ENCODE measurements around the gene LRMDA. TPM values are rescaled to one million over a fixed set of nuclear protein-coding genes. Genes with fewer than 3 reads are reported as not detected.
A peak's percentile ranks its signal among the peaks of the same experiment; 100 is the strongest.

The LRMDA gene
- total RNA-seq, 1 donor from 2014 or later: 1.8 TPM

GRCh38 chr10:76297780-76298281 is 866.4 kb downstream of the LRMDA start:
- no peak for ATAC-seq

DNA sequence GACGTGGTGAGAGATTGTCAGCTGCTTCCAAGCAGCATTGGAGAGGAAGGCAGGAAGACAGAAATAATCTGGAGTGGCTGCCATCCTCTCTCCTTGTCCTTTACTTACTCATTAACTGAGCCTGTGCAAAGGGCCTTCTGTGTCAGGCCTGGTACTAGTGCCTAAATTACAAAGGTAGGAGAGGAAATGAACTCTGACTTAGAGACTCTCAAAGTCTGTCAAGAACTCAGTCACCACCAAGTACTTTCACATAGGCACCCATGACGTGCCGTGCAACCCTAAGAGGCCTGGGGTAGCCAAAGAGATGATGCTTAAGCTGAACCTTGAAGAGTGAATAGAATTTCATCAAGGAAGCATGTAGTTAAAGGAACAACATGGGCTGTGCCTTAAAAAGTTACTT is 866.9 kb downstream of the LRMDA start:
- ATAC-seq: no peak

GRCh38 chr10:76299501-76299900 is 868.1 kb downstream of the LRMDA start:
- no peak for ATAC-seq

DNA sequence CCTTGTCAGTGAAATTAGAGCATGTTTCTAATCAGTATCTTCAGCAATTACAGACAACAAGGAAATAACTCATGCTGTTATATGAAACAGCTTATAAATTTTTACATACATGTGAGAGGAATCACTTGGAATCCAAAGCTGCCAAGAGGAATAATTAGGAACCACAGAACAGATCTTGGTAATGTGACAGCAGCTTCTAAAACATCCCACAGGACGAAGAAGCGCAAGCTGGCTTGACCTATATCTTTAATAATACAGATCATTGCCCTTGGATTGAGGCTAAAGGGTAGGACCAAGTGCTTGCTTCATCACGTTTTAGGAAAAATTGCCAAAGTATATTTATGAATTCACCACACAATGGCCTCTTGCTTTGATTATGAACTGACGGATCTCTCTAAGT is 869.8 kb downstream of the LRMDA start:
- ATAC-seq: no peak

DNA sequence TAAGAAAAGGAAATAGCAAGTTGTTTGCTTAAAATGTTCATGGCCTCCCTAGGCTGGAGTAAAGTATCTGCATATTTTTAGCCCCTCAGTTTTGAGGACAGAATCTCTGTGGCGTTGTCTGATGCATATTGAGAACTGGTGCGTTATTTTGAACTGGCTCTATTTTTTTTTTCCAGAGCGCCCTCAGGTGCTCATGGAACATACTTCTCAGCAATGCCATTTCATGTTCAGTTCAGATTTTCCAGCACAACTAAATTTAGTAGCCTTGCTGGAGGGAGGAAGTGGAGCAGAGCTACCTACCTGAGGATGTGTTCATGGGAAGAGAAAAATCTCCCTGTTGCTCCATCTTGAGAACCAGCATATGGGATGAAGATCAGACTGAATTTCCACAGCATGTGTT is 870.5 kb downstream of the LRMDA start:
- ATAC-seq: no peak

GRCh38 chr10:76302481-76302880 is 871.1 kb downstream of the LRMDA start:
- ATAC-seq: no peak

GRCh38 chr10:76302961-76303630 is 871.7 kb downstream of the LRMDA start:
- ATAC-seq: no peak

DNA sequence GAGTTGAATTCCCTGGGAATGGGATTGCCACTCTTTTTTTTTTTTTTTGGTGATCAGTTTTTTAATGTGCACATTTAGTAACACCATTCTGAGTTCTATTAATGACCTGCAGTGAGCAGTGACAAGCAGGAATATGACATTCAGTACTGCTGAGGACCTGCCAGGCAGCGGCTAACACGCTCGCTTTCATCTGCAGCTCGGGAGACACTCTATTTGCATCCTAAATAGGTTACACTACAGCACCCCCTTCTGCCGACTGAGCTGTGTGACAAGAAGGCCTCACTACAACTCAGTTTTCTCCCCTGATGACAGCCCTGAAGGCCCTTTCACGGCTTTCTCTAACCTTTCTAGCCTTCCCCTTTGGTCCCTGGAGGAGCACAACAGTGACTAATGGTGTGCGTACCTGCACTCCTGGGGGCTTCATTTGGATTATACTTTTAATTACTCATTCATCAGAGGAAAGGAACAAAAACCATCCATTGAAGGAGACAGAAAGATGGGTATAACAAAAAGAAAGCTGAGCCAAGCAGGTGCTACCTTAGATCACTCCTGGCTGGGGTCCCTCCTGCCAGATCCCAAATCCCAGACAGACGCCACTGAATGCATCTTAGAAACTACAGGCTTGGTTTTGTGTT is 872.4 kb downstream of the LRMDA start:
- ATAC-seq: peak; percentile 84

GRCh38 chr10:76305930-76306615 is 874.6 kb downstream of the LRMDA start:
- ATAC-seq: no peak

DNA sequence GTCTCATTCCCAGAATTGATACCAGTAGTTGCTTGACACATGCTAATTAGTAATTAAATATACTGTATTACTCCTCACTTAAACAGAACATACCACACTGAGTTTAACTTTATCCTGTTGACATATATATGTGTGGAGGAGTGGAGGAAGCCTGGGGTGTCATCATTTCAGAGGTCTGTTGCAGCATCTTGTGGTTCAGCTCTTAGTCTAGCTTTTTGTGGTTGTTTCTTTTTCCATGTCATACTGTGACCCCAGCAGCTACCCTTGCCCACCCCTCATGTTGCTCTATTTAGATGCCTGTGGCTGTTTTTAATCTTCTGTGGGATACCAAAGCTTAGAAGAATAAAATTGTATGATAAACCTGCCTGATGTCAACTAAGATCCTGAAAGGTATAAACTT is 875.4 kb downstream of the LRMDA start:
- no peak for ATAC-seq

DNA sequence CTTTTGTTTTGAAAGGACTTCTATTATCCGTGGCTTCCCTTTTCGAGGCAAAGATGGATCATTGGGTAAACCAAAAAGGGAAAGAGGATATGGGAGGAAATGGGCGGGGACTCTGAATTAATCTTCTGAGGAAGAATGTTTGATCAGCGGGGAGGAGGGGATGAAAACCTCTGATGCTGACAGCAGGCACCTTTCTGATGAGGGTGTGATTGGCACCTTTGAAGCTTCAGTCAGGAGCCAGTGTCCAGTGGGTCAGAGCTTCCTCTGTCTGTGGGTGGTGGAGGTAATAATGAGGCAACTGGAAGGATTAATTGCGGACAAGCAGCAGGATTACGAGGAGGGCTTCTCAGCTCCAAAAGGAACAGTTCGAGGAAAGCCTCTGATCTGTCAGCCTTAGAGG is 877.6 kb downstream of the LRMDA start:
- ATAC-seq: no peak

GRCh38 chr10:76309741-76310587 is 878.5 kb downstream of the LRMDA start:
- no peak for ATAC-seq

GRCh38 chr10:76310588-76311080 is 879.2 kb downstream of the LRMDA start:
- ATAC-seq: no peak

- peak; percentile 74 for ATAC-seq
These were observed 880.6 kb downstream of the LRMDA start for GRCh38 chr10:76311752-76312636.

- no peak for ATAC-seq
These were observed 883.8 kb downstream of the LRMDA start for GRCh38 chr10:76315240-76315639.

DNA sequence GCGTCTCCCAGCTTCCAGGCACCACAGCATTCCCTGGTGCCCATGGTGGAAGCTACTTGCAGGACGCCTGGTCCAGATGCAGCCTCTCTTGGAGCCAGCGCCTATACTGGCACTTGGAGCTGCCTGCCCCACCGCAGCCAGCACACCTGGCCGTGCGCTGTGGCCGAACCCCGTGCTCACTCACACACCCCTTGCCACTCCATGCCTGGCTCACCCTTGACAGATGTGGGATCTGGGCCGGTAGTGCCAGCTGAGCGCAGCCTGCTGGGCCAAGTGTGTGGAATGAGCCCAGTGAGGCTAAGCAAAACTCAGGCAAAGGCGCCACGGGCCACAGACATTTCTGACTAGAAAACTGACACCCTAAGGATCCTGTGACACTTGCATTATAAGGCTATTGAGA is 884.8 kb downstream of the LRMDA start:
- no peak for ATAC-seq

- ATAC-seq: no peak
These were observed 885.7 kb downstream of the LRMDA start for GRCh38 chr10:76317078-76317477.

DNA sequence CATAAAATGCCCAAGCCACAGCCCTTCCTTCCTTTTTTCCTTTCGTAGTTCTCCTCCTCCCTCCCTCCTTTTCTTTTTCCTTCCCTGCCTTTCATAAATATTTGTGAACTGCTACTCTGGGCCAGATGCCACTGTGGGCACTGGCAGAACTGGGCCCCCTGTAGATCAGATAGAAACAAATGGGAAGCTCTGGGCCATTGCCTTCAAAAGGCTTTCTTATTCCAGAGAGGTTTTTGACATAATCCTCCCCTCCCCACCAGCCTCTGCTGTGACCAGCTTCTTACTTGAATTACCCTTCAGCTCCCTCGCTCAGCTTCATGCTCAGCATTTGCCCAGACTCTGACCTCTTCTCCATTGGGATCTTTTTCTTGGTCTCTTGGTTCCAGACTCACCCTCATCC is 886.8 kb downstream of the LRMDA start:
- no peak for ATAC-seq

- no peak for ATAC-seq
These were observed 888.2 kb downstream of the LRMDA start for GRCh38 chr10:76319661-76320060.

DNA sequence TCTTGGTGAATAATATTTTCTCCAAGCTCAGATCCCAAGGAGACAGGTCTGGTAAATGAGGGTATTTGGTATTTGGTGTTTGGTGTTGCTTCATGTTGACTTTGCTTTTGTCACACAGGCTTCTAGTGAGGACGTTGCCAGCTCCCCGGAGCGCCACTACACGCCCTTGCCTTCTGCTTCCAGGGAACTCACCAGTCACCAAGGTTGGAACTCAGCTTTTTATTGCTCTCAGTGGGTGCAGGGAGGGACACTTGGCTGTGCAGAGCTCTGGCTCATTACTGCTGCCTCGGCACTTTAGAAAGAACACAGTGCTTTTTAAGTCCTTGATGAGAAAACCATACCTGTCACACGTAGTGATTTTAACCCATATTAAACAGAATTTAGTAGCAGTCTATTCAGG is 892.9 kb downstream of the LRMDA start:
- ATAC-seq: no peak

GRCh38 chr10:76327441-76327840 is 896.0 kb downstream of the LRMDA start:
- ATAC-seq: no peak

GRCh38 chr10:76328348-76328747 is 896.9 kb downstream of the LRMDA start:
- ATAC-seq: no peak

Data from esophagus mucosa (tissue), 1 donor.